GM13977 (cell line): ENCODE data around the gene LCE4A.
"Not testable (repeated sequence)": the region's sequence is repeated elsewhere in the genome, so short reads cannot be mapped to it uniquely, and the experiment has no call there.

Experiments
- DNase-seq: peaks from one replicate; pipeline ENCODE4 v3.0.0; 2012; ENCODE audit warnings: low spot score
- CTCF ChIP-seq: IDR thresholded peaks from 2 replicates; pipeline ENCODE4 v1.5.1; 2012; ENCODE audit warnings: mild to moderate bottlenecking, control low read depth; ENCODE audit not compliant: insufficient read depth; ENCODE audit errors: extremely low read depth, missing control alignments
- in situ Hi-C: fragments of 300-500 bp; cut with MboI; formaldehyde crosslinking; loops from one replicate; pipeline ENCODE4 v1.12.0; 2022; ENCODE audit warnings: low sequenced_read_pairs, low pct_unique_long_range_greater_than_20kb, mixed read lengths, inconsistent platforms; ENCODE audit not compliant: unreplicated experiment

LCE4A gene

GRCh38 chr1:152681616-152682015, 26.3 kb upstream of the LCE4A start:
- no peak for TF ChIP-seq CTCF
- DNase-seq = no peak
- in situ Hi-C loops = no loop called here

GRCh38 chr1:152683846-152684245, 24.1 kb upstream of the LCE4A start:
- no peak for TF ChIP-seq CTCF
- DNase-seq = no peak
- in situ Hi-C loops = no loop called here

- DNase-seq, in situ Hi-C loops: not testable (repeated sequence)
These were observed 22.1 kb upstream of the LCE4A start, which contains the start of gene LCE2B for GRCh38 chr1:152685823-152686222. Gene LCE2B, plus strand, starts transcription at chr1:152686123. Its CDS starts 721 bp downstream, at chr1:152686844.

GRCh38 chr1:152697701-152698600, 10.0 kb upstream of the LCE4A start, which contains the start of gene LCE2A:
Gene LCE2A, plus strand, starts transcription at chr1:152698345. Its CDS starts 557 bp downstream, at chr1:152698902.
- no peak for DNase-seq
- in situ Hi-C loops = no loop called here
- no peak for TF ChIP-seq CTCF

GRCh38 chr1:152699746-152700145, 8.2 kb upstream of the LCE4A start:
- no peak for DNase-seq
- in situ Hi-C loops = no loop called here
- TF ChIP-seq CTCF = no peak

- TF ChIP-seq CTCF = no peak
- in situ Hi-C loops = no loop called here
These were observed 10.3 kb downstream of the LCE4A start for GRCh38 chr1:152718238-152718637.

GRCh38 chr1:152725261-152725660, 17.3 kb downstream of the LCE4A start:
- no peak for TF ChIP-seq CTCF
- in situ Hi-C loops = no loop called here
- no peak for DNase-seq

More at GRCh38 chr1:152718238-152718637, 10.3 kb downstream of the LCE4A start:
- no peak for DNase-seq
